Ureter (tissue), 1 donor: ENCODE data around the gene ITPK1. TPM values are rescaled to one million over a fixed set of nuclear protein-coding genes. Genes with fewer than 3 reads are reported as not detected.
A peak's percentile ranks its signal among the peaks of the same experiment; 100 is the strongest.

Experiments used
- DNase-seq: peaks from one replicate; pipeline ENCODE4 v3.0.0-alpha.2; 2020; ENCODE audit warnings: low spot score
- total RNA-seq: library from RNA; stranded (reverse); gene quantifications from one replicate; pipeline ENCODE4 v1.2.4, GENCODE V29; 2023
- donor health status: DM: yes; HTN: yes; CAD: no.

ITPK1 gene
- total RNA-seq, 1 donor from 2014 or later = 70.4 TPM

- DNase-seq = no peak
These were observed 125.0 kb downstream of the ITPK1 start for GRCh38 chr14:92990456-92991430.

DNA sequence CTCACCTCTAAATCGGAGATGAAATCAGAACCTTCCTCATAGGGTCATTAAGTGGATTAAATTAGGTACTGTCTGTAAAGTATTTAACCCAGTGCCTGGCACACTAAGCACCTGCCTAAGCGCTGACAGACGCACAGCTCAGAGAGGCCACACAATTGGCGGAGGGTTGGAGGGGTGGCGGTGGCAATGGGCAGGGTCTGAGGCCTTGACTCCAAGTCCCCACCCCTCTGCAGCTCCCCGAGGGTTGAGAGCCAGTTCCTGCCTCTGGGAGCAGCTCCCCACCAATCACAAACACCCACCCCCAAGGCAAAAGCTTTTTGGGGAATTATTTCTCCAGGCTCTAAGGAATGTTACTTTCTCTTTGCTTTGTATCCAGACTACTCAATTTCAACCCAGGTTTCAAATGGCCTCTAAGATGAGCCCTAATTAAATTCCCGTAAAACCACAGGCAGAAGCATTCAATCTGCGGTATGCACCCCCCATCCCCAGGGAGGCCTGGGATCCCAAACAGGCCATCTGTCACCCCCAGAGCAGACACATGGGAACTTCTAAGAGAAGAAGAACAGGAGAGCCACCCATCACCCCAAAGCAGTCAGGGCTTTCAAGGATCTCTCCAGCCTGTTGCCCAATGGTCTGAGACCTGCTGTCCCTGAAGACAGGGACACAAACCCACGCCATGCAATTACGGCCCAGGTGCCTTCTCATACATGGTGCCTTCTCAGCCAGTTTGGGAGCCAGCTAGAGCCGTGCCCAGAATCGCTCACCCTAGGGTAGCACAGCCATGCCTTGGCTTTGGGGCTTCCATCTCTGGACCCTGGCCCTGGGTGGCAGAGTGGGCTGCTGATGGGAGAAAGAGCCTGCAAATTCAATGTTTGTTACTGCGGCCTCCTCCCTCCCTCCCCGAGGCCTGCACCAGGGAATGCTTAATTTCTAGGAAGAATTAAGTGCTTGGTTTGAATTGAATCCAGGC, 126.7 kb downstream of the ITPK1 start:
- no peak for DNase-seq

DNA sequence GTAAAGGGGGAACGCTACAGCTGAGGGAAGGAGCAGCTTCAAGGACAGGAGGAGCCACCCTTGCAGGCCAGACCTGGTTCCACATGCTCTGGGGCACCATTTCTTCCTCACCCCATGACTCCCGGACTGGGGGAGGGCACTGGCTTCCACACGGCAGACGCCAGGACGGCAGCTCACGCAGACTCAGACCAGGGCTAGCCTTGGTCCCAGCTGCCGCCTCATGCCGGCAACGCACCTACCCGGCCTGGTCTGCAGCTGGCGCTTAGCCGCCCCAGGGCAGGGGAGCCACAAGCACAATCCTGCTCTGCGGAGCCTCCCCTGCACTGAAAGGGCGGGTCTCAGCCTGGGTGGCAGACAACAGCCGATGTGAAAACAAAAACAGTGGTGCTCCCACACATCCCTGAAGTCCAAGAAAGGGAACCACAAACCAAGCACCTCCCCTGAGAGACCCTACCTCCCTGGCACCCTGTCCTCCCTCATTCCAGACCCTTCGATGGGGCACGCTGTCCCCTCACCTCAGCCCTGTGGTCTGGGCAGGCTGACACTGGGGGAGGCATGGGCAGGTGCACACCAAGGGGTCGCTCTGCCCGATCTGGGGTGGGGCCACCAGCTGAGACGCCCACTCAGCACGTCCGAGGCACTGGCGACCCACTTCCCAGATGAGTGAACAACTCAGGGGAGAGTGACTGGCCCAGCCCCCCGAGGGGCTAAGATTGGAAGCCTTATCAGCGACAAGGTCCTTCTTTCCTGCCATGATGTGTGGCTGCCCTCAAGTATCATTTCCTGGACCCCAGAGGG, 127.8 kb downstream of the ITPK1 start:
- DNase-seq = no peak

GRCh38 chr14:92987148-92987570, 128.6 kb downstream of the ITPK1 start:
- DNase-seq = no peak

DNA sequence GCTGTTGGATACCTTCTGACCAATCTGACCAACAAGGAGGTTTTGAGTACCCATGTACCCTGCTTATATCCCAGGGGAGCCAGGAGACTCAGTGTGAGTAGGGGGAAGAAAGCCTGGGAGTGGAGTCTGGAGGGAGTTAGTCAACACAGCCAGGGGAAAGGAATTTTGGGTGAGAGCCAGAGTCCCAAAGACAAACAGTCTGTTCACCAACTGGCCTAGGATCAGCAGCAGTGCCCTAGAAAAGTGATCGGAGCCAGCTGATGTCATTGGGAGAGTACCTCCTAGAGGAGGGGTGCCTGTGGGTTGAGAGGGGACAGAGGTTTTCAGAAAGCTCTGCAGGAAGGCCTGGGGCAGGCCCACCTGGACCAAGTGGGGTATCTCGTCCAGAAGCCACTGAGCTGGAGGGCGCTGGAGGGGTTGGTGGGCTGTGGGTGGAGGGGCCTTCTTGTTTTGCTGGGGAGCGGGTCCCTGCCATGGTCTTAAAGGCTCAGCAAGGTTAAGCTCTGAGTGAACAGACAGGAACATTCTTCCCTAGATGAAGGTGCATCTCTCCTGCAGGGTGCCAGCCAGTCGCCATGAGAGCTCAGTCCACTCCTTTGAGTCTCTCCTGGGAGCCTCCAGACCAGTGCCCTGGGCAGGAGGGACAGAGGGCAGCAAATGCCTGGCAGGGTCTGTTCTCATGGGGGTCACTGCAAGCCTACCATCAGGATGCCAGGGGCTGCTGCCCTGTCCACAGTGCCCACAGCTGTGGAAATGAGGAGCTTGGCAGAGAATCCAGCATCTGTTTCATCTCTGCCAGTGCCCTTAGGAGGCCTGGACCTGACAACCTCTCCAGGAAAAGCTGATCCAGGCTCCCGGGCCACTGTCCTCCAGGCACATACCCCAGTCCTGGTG, 129.2 kb downstream of the ITPK1 start:
- peak; percentile 63 for DNase-seq

GRCh38 chr14:92985521-92985920, 130.2 kb downstream of the ITPK1 start:
- DNase-seq = no peak

DNA sequence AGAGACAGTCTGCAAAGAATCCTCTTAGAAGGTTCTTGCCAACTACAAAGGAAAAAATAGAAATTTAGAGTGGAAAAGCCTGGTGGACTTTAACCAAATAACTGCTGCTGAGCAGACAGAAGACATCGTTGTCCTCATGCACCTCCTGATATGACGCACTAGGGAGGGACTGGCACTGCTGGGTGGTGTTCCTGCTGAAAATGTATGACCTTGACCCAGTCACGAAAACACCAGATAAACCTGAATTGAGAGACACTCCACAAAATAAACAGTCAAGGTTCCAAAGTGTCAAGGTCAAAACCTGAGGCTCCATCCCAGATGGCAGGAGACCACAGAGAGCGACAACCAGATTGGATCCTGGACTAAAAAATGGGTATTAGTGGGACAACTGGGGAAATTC, 130.8 kb downstream of the ITPK1 start:
- DNase-seq = no peak

DNA sequence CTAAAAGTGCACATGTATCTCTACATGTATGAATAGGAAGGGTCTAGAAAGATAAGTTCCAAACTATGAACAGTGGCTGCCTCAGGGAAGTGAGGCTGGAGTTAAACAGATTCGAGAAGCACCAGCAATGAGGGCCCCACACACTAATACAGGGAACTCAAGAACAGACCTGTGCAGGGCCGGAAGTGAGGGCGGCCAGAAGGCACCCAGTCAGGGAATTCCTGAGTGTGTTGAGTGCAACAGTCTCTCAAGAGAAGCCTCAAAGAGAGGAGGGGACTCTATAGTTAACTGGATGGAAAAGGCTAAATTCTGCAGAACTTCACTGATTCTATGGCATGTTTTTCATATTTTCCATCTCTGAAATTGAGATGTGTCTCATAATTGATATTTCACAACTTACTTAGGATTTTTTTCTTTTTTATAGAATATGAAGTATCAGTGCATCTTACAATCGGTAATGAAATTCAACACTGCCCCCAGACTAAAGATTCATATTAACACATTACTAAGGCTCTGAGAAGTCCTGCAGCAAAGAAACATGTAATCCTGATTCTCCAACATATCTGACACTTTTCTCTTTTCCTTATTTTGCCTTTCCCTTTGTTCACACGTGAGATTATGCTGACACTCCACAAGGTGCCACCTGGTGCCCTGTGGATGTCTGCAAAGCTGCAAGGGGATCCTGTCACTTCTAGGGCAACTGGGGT, 131.5 kb downstream of the ITPK1 start:
- DNase-seq = no peak

DNA sequence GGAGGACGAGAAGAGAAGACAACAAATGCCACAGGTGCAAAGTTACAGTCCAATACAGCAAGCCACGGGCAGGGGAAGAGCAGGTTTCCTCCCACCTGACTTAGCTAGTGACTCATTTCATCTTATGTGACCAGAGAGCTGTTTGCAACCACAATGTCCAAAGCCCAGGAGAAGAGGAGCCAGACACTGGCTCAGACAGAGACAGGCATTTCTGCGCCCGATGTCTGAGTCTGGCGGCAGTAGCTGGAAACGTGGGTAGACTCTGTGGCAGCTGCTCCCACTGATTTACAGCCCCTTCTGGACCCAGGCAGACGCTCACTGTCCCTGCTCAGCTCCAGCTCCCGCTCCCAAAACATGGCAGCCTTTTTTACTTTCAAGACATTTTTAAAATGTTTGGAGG, 132.8 kb downstream of the ITPK1 start:
- no peak for DNase-seq

DNA sequence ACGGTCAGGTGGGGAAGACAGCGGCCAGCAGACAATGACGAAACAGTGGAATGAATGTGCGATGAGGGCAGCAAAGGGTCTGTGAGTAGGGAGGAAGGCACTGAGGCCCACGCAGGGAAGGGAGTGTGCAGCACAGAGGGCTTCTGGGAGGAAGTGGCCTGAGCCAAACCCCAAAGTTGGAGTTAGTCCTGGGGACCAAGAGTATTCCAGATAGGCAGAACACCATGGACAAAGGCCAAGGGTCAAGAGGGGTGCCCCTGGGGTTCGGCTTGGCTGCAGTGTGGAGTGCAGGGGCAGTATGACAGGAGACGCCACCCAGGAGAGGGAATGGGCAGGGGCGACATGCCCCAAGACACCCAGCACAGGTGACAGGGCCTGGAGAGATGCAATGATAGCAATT, 134.0 kb downstream of the ITPK1 start:
- no peak for DNase-seq

DNA sequence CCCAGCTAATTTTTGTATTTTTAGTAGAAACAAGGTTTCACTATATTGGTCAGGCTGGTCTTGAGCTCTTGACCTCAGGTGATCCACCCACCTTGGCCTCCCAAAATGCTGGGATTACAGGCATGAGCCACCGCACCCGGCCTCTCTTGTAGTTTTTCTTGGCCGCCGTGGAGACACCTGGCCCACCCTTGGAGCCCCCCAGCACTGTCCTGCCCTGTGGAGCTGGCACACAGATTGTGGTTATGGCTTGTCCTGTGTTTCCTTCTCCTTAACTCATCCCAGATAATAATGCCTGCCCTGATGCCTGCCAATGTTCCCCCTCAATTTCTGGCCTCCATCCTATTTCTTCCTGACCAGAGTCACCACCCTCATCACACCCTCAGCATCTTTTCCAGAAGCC, 134.9 kb downstream of the ITPK1 start:
- DNase-seq = no peak

DNA sequence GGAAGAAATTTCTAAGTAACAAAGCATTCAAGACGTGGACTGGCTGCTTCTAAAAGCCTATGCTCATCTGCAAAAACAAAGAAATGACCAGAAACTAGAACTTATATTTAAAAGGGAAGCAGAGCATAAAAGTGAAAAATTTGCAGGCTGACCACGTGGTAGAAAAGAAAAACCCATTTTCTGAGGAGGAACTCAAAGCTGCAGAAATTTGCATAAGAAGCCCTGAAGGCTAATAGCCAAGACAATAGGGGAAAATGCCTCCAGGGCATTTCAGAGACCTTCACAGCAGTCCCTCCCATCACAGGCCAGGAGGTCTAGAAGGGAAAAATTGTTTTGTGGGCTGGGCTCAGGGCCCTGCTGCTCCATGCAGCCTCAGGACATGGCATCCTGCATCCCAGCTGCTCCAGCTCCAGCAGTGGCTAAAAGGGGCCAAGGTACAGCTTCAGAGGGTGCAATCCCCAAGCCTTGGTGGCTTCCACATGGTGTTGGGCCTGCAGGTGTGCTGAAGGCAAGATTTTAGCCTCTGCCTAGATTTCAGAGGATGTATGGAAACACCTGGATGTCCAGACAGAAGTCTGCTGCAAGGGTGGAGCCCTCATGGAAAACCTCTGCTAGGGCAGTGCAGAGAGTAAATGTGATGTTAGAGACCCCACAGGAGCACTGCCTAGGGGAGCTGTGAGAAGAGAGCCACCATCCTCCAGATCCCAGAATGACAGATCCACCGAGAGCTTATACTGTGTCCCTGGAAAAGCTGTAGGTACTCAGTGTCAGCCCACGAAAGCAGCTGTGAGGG, 137.3 kb downstream of the ITPK1 start:
- DNase-seq = no peak

GRCh38 chr14:92976268-92976667, 139.5 kb downstream of the ITPK1 start:
- no peak for DNase-seq

DNA sequence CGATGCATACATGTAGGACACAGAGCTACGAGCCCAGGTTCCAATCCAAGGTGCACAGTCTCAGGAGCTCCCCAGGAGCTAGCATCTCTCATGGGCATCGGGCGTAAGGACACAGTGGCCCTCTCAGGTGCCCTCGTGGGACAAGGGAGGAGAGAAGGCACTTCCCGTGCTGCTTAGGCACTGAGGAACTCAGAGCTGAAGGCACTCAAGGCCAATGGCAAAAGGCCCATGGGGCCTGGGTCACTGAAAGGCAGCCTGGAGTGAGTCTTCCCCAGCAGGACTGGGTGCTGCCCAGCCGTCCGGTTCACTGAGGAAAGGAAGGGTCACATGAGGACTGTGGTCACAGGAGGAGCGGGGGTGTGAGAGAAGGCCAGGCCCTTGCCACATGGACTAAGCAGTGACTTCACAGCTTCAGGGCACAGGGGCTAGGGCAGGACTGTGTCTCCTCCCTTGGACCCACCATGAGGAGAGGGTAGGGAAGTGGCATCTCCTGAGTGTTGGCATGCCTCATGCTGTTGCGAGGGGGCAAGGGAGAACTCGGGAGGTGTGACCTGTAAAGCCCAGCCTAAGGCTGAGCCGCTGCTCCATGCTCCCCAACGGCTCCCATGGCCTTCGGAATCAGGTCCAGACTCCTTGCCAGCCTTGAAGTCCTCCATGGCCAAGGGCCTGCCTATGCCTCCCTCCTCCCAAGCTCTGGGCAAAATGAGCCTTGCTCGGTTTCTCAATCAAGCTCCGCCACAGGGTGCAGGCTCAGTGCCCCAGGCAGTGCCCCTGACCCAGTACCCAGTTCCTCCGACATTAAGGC, 141.0 kb downstream of the ITPK1 start:
- no peak for DNase-seq

- no peak for DNase-seq
These were observed 141.8 kb downstream of the ITPK1 start for GRCh38 chr14:92973798-92974372.

DNA sequence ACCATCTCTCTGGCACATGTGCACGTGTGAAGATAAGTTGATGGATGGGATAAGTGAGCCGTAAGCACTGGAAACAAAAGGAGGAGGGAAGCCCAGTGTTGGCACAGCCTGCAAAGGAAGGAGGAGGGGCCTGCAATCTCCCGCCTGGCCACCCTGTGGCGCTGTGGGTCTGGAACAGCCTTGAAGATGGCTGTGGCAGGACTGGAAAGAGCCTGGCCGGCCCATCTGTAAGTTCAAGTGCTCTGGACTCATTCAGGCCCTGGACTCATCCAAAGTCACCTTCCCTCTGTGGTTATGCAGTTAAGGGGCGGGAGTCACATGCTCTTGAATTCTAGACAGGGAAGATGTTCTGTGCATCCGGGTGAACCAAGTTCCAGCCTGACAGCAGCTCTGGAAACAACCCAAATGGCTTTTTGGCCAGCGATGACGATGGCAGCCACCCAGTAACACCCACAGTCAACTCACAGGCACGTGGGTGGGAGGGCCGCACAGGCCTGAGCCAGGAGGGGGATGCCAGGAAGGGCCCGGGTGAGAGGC, 142.4 kb downstream of the ITPK1 start:
- DNase-seq = peak; percentile 84

DNA sequence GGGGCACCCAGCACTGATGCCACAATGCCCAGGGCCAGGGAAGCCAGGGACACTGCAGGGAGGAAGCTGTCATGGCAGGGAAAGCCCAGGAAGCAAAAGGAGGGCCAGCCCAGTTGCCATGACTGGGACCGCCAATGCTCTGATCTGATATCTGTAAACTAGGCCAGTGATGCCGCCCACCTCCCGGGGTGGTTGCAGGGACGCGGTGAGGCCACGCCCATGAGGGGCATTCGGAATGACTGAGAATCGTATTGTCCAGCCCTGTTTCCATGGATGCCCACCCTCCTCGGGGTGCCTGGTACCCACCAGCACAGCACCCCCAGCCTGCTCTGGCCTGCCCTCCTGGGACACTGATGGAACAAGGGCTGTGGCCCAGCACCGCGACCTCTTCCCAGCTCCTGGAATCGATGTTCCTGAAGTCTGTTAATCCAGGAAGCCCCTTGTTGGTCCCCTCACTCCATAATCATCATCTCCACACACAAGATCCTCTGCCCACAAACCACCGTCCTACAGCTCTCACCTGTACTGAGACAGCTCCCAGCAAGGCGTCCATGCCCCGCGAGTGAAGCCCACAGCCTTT, 144.0 kb downstream of the ITPK1 start:
- DNase-seq = no peak
